GM21576 (cell line): ENCODE measurements around the gene AKAP6.
"Not testable (repeated sequence)": the region's sequence is repeated elsewhere in the genome, so short reads cannot be mapped to it uniquely, and the experiment has no call there.

Source experiments
- ATAC-seq: cut with Tn5 transposase; IDR thresholded peaks from one replicate; pipeline ENCODE4 v1.9.1; 2021; ENCODE audit warnings: mild to moderate bottlenecking, moderate library complexity; ENCODE audit not compliant: unreplicated experiment

The AKAP6 gene

DNA sequence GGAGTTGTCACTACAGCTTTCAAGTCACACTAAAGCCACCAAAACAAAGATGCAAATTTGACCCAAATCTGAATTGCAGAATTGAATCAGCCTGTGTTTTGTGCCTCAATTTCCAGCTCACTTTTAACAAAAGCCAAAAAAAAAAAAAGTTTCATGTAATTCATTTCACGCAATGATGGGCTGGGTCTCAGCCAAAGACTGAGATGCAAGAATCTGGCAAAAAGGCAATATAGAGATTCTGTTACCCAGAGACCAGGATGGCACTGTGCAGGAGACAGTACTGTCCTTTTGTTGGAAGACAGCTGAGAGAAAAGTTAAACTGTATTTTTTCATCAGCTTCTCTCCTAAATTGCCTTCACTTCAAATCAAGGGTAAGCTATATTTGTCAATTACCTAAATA lies 403.9 kb downstream of the AKAP6 start:
- no peak for ATAC-seq

DNA sequence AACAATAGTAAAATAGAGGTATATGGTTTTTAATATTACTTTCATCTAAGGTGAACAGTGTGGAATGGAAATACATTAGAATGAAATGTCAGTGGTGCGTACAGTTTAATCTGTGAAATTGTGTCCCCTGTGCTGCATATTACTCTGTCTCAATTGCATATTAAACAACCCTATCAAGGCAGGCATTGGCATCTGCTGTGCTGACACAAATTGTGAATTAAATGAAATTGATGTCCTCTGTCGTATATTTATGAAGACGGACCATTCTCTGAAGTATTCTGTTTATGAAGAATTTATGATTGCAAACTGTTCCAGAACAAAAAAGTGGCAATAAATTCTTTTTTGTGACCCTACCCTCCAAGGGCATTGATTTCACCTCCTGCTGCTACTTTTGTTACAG lies 405.2 kb downstream of the AKAP6 start:
- no peak for ATAC-seq

DNA sequence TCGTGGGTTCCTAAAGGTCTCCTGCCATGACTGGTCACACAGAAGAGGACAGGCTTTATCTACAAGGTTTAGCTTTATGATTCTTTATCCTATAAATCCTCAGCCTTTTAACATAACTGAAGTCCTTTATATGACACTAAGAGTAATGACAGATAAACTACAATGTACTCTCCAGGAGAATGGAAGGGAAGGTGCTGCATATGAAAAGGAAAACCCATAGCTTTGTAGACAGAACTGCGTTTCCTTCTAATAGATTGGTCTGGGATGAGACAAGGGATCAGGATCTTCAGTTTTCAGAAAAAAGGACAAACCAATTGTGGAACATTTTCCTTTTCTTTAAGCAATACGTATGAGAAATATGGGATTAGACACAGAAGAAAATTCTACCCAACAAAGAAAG lies 408.5 kb downstream of the AKAP6 start:
- no peak for ATAC-seq

DNA sequence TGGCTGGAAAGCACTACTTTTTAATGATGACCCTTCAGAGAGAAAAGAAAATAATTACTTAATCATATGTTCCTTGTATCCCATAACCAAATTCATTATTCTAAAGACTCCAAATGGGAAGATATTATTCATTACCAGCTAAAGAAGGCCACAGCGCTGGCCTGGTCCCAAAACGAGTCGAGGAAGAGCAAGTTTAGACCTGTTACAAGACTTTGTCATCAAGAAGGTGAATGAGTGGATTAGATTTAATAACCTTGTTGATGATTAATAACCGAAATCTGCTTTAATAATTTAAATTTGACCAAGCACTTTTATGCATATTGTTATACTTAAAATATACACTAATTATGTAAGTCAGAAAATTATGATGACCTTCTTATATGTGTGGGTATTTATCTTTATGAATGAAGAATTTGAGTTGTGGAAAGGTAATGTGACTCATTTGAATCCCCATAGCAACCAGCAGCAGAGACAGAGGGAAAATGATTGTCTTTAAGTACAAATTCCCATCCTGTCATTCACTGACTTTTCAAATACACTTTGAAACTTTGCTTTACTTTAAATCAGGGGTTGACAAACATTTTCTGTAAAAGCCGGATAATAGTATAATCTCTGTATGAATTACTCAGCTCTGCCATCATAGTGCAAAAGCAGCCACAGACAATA lies 409.2 kb downstream of the AKAP6 start:
- ATAC-seq, result no peak

DNA sequence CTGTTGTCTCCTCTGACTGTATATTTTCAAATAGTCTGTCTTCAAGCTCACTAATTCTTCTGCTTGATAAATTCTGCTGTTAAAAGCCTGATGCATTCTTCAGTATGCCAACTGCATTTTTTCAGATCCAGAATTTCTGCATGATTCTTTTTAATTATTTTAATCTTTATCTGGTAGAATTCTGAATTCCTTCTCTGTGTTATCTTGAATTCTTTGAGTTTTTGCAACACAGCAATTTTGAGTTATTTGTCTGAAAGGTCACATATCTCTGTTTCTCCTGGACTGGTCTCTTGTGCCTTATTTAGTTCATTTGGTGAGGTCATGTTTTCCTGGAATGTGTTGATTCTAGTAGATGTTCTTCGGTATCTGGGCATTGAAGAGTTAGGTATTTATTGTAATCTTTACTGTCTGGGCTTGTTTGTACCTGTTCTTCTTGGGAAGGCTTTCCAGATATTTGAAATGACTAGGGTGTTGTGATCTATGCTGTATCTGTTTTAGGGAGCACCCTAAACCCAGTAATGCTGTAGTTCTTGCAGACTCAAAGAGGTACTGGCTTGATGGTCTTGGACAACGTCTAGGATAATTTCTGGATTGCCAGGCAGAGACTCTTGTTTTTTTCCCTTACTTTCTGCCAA lies 415.8 kb downstream of the AKAP6 start:
- ATAC-seq, result no peak

DNA sequence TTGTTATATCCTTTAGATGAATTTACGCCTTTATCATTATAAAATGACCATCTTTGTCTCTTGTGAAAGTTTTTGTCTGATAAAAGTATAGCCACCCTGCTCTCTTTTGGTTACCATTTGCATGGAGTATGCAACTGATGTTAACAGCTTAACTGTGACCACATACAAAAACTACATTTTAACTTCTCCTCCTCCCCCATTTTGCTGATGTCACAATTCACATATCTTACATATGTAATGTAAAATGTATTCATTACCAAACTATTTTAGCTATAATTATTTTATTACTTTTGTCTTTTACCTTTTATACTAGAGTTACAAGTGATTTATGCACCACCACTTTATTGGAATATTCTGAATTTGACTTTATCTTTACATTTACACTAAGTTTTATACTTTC lies 425.1 kb downstream of the AKAP6 start:
- ATAC-seq, result no peak

DNA sequence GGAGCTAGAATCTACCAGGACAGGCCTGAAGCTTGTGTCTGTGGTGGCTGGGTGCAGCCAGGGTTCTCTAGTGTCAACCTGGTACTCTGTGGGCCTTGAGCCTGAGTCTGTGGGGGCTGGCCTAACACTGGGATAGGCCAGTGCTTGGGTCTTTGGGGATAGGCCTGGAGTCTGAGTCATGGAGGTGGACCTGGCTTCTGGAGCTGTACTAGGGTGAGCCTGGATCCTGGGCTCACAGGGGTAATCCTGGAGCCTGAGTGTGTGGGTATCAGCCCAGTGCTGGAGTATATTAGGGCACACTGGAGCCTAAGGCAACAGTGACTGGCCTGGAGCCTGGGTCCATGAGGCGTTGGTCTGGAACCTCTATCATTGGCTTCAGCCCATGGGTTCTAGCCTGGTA lies 427.1 kb downstream of the AKAP6 start:
- ATAC-seq, result no peak

DNA sequence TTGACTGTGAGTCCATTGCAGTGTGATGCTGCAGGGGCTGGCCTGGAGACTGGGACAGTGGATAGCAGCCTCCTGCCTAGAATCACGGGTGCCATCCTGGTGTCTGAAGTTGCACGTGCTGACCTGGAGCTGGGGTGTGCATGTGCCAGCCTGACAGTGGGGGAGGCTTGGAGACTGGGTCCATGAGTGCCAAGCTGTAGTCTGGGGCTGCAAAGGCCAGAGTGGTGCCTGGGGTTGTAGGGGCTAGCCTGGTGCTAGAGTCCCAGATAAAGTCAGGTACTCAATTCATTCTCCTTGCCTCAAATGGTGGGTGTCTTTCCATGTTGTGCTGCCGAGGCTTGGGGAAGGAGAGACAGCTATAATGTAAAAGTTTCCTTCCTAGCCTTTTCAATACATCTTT lies 427.7 kb downstream of the AKAP6 start:
- no peak for ATAC-seq

DNA sequence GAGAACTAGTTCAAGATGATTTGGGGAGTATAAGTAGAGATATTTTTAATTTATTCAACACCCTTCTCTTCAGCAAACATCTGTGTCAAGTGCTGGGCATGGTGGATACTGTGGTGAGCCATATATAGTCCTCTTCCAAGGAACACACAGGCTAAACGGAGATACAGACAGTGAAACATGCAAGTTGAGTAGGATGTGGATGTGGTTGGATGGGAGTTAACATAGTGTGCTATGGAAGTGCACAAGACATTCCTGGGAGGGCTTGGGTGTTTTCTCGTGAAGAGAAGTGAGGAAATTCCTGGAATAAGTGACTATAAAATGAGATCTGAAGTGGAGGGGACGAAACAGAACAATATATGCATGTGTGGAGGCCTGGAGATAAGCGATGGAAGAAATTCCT lies 428.5 kb downstream of the AKAP6 start:
- ATAC-seq, result no peak

DNA sequence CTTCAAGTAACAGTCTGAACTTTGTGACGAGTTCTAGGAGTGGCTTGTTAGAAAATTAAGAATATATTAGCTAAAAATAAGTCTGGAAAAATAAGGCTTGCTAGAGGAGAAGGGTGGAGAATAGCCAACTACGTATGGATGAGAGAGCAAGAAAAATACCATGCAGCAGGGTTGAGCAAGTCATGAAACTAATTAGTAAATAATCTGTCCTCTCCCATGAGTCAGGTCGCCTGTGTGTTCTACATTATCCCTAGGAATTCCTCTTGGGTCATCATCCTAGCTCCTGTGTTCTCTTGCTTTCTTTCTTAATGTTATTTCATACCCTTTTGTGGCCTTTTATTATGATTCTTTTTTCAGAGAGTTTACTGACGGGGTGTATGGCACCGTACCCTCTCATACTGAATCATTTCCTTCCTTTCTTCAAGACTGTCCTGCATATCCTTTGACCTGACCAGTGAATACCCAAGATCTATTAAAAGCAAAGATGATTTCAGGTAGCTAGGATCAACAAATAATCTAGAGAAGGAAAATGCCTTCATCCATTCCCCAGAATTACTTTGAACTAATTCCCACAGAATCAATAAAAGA lies 432.4 kb downstream of the AKAP6 start:
- ATAC-seq, result no peak

DNA sequence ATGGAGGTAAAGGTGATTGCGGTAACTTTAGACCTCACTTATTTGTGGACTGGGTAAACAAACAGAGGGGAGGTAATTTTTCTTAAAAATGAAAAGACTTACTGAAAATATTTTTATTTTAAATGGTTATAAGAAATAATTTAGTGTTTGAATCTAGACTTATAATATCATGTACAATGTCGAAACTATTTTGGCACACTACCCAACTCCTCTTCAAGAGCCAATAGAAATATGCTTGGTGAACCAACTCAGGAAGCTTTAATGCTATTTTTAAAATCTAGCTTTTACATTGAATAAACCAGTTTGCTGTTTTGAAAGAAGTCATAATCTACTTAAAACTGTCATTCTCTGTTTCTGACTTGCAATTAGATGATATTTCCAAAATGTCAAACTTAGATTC lies 433.8 kb downstream of the AKAP6 start:
- no peak for ATAC-seq

DNA sequence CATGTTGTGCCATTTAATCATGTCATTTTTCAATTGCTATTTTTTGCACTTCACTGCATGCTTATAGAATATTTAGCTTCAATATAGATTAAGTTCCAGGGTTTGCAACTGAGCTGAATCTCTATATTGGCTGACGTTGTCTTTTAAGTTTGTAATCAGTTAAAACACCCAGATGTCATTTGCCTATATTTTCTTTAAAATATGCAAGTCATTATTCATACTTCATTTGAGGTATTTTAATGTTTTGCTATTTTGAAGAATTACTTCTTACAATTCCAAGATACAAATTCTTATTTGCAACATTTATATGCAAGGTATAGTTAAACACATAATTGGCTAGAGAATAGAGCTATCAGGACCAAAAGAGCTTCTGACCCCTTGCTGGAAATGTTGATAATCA lies 434.6 kb downstream of the AKAP6 start:
- ATAC-seq, result no peak

DNA sequence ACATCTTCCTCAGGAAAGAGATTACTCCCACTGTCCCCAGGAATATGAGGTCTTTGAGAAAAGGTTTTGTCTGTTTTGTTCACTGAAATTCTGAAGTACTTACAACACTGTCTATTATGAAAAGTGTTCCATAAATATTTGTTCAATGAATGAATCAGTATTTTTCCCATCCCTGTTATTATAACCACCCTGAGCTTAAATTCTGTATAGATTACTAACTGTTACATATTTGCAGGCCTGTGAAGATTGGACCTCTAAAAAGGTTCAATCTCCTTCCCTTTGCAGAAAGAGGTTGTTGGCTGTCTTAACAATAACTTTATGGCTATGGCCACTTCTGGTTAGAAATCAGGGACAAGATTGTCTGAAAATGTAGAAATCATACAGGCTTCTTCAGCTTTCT lies 435.0 kb downstream of the AKAP6 start:
- no peak for ATAC-seq

DNA sequence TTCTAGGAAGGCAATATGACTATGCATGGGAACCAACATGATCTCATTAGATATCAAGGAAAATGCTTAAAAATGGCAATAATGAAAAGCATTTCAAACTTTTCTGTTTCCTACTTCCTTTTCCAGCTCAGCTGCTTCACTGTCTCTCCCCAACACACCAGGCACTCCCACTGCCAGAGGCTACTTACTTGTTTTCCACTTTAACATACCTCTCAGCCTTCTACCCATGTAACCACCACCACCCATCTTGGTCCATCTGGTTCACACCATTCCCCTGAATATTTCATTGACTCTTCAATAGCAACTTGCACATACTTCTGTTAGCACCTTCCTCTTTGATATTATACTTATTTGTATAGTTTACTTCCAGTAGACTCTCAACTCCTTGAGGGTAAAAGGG lies 441.3 kb downstream of the AKAP6 start:
- no peak for ATAC-seq

DNA sequence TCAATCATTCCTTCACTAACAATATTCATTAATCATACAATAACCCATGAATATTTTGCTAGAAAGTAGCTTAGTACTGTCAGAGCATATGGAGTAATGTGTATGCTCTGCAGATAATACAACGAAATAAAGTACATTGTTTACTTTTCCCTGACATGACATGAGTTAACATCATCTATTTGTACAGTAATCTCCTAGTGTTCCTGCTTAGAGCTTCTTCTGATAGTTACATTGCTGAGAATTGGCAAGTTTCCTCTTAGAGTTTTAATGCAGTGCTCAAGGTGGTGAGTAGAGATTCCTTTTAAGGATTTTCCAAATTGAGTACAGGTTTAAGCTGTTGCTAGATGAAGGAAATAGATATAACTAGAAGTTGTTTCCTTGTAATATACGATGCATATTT lies 445.1 kb downstream of the AKAP6 start:
- ATAC-seq, result no peak

DNA sequence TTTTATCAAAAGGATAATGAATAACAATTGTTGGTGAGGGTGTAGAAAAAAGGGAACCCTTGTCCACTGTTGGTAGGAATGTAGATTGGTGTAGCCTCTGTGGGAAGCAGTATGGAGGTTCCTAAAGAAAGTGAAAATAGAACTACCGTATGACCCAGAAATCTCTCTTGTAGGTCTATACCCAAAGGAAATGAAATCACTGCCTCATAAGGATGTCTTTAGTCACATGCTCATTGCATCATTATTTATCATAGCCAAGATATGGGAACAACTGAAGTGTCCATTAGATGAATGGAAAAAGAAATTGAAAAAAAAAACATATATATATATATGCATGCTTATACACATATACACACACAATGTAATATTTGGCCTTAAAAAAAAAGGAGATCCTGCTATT lies 450.7 kb downstream of the AKAP6 start:
- no peak for ATAC-seq

DNA sequence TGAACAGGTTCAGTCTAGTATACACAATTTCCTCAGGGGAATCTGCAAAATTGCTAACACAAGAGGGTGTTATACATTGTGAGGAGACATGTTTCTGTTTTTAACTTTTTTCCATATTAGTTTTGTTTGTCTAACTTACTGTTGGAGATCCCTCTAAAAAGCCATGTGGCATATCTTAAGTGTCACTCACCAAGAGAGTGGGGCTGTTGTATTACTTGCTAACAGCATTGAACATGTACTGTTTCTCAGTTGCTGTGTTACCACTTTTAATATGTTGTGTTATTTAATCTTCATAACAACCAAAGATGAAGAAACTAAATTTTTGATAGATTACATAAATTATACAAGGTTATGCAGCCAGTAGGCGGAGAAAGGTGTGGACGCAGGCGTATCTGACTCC lies 455.3 kb downstream of the AKAP6 start:
- no peak for ATAC-seq

DNA sequence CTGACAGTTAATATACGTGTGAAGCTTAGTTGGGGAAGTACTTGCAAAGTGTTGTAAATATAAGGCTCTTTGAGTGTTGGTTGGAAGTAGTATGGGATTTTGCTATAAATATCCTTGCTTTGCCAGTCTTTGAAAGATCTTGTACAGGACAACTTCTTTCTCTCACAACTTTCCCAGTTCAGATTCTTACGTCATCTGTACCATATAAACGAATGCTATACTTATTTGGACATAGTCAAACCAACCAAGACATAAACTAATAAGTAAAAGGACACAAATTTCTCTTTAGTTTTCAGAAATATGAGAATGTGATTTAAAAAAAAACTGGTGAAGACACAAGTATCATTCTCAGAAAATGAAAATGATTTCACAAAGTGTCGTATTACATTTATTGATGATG lies 456.5 kb downstream of the AKAP6 start:
- no peak for ATAC-seq

DNA sequence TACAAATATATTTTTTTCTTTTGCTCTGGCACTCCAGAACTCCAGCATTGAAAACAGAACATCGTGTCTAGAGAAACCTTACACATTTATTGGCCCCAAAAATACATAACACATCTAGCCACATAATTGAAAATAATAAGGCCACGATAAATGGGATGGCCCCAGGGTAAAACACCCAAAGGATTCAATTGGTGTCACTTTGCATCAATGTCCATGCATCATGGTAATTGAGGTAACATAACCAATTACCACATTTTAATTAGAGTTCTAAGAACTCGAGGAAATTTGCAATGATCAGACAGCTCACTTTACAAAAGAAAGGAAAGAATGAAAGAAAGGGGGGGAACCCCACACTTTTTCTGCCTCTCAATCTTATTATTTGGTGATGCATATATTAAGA lies 457.8 kb downstream of the AKAP6 start:
- ATAC-seq, result no peak

DNA sequence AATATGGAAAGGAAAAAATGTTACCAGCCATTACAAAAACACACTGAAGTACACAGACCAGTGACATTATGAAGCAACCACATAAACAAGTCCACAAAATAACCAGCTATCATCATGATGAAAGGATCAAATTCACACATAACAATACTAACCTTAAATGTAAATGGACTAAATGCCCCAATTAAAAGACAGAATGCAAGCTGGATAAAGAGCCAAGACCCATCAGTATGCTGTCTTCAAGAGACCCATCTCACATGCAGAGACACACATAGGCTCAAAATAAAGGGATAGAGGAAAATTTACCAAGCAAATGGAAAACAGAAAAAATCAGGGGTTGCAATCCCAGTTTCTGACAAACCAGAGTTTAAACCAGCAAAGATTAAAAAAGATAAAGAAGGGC lies 463.9 kb downstream of the AKAP6 start:
- not testable (repeated sequence) for ATAC-seq

DNA sequence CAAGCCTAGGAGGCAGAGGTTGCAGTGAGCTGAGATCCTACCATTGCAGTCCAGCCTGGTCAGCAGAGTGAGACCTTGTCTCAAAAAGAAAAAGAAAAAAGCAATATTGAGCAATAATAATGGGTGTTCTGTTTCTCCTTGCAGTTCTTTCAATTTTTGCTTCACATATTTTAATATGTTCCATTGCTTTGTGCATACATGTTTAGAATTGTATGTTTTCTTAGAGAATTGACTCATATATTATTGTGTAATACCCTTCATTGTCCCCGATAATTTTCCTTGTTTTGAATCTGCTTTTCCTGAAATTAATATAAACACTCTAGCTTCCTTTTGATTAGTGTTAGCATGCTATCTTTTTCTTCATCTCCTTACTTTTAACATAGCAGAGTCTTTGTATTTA lies 471.2 kb downstream of the AKAP6 start:
- ATAC-seq, result no peak

DNA sequence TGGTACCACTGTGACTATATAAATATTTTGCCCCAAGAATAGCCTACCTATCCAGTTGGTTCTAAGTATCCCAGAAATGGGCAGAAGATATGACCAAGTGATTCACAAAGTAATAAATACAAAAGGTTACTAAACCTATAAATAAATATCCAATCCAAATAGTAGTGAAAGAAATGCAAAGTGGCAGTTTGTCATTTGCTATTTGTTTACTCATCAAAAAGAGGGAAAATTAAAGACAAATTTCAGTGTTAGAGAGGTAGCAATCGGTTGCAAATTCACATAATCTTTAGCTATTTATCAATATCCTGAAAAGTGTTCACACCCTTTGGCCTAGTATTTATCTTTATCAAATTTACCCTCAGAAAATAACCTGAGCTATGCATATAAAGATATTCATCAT lies 473.2 kb downstream of the AKAP6 start:
- no peak for ATAC-seq

DNA sequence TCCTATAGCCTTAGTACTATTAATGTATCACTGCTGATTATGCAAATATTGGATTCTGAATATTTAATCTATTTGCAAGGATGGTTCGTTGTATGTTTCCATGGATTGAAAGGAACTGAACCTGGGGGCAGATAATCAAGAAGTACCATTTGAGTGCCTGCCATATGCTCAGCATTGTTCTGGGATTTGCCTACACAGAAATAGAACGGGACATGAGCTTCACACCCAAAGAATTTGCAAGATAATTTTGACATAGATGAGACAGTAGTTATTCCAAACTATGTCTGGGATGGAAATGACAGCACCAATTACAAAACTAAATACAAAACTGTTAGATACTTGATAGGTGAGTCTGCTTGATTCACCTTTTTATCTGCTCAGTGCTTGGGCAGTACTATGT lies 476.9 kb downstream of the AKAP6 start:
- ATAC-seq, result no peak
